HG02623 (cell line): Measurements from ENCODE around the gene ARL6IP4.

Source experiments
- ATAC-seq: cut with Tn5 transposase; IDR thresholded peaks from one replicate; pipeline ENCODE4 v1.9.1; 2021; ENCODE audit warnings: moderate library complexity; ENCODE audit not compliant: unreplicated experiment

ARL6IP4 gene

DNA sequence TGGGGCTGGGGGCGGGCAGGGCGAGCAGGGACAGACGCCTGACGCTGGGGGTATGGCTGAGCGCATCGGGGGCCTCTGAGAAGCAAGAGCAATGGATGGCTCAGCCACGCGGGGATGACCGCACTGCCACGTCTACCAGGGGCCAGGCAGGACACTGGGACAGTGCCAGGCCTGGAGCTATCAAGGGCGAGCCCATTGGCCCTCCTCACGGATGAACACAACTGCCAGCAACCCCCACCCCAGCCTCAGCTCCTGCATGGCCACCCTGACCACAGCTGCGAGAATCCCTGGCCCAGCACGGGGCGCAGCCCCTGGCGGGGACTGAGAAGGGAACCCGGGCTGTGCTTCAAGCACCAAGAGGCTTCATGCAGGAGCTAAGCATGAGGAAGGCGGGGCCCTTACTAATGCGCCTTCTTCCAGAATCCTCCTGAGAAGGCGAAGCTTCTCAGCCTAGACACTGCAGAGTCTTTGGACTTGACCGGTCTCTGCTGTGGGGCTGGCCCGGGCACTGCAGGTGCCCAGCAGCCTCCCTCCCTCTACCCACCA is 9.5 kb downstream of the ARL6IP4 start:
- no peak for ATAC-seq

GRCh38 chr12:122990561-122990960 is 10.1 kb downstream of the ARL6IP4 start:
- no peak for ATAC-seq

DNA sequence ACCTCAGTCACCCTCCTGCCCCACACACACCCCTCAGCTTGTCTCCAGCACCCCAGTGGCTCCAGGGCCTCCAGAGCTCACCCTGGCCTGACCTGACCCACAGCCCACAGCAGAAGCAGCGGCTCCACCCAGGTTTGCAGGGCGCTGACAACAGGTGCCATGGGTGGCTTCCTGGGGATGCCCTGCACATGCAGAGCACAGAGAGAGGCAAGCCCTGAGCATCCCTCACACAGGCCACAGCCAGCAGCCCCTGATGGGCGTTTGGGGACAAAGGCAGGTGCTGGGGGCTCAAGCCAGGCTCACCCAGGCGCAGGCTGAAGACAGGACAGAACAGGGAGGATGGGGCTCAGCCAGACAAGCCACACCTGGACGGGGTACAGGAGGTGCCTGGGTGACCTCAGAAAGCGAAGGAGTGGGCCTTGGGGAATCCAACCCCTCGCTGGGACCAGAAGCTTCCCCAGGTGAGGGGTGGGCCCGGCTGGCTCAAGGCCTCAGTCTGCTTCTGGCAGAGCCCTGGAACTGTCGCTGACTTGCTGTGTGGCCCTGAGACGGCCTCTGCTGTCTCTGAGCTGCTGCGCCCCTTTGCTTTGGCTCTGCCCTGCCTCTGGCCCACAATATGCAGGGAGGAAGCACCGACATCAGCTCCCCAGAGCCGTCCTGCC is 10.6 kb downstream of the ARL6IP4 start:
- no peak for ATAC-seq

GRCh38 chr12:122991623-122992275 is 11.3 kb downstream of the ARL6IP4 start:
- no peak for ATAC-seq

DNA sequence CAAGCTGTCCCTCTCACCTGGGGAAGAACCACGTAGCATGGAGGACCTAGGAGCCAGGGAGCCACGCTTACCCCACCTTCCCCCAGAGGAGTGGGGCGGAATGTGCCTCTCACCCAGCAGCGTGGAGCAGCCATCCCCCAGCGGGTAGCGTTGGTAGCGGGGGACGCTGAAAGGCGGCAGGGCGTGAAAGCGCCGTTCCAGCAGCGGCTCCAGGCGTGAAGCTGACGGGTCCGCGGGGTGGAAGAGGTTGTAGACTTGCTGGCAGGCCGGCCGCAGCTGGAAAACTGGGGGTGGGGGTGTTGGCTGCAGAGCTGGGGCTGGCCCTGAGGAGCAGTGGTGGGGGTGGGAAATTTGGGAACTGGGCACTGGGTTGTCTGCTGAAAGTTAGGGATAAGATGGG is 11.9 kb downstream of the ARL6IP4 start:
- no peak for ATAC-seq

- no peak for ATAC-seq
These were observed 13.7 kb downstream of the ARL6IP4 start for GRCh38 chr12:122994140-122994675.

GRCh38 chr12:122994781-122995502 is 14.5 kb downstream of the ARL6IP4 start:
- no peak for ATAC-seq

- no peak for ATAC-seq
These were observed 15.2 kb downstream of the ARL6IP4 start for GRCh38 chr12:122995503-122996187.

GRCh38 chr12:122996188-122996601 is 15.7 kb downstream of the ARL6IP4 start:
- ATAC-seq: no peak

- no peak for ATAC-seq
These were observed 16.3 kb downstream of the ARL6IP4 start for GRCh38 chr12:122996621-122997342.

DNA sequence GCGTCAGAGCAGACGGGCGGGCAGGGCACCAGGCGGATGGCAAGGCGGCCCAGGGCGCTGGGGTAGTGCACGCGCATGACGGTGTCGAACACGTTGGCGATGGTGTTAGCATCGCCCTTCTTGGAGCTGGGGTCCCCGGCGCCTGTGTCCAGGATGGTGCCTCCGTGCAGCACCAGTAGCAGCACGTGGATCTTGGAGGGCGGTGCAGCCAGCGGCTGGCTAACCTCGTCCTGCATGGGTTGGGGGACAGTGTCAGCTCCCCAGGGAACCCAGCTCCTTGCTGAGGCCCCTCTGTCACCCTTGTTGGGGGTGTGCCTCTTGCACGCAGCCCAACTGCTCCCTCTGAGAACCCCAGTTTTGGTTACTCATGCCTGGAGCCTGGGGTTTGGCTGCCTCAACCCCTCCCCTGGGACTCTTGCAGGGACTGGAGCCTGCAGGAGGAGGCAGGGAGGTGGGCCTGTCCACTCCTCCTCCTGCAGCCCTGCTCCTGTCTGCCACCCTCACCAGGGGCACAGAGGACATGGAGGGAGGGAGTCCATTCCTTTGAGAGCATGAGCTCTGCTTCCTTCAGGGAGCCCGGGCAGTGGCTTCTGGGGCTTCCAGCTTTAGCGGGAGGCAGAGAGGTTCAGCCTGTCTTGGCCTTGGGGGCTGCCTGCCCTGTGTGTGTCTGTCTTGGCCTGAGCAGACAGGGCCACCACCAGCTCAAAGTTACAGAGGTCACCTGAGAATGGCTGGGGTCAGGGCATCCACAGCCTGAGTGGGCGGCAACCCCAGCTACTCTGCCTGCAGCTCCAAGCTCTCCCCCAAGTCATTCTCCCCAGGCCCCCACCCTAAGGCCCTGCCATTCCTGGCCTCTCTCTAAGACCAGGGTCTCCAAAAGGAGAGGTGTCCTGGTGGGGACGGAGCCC is 17.1 kb downstream of the ARL6IP4 start:
- ATAC-seq: no peak

DNA sequence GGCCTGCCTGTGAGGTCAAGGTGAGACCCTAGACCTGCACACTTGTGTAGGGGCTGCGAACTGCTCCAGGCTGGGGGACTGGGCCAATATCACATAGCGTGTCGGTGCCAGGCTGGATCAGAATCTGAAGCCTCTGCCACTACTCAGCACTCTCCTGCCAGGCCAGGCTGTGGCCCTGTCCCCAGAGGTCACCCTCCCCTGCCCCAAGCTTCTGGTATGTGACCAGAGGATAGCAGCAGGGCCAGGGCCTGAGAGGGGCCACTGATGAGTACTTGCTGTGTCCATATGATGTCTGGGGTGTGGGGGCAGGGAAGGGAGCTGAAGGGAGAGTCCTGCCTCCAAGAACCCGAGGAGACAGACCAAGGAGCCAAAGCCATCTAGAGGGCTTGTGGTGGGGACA is 17.8 kb downstream of the ARL6IP4 start:
- no peak for ATAC-seq

- ATAC-seq: no peak
These were observed 18.9 kb downstream of the ARL6IP4 start for GRCh38 chr12:122999196-122999946.

DNA sequence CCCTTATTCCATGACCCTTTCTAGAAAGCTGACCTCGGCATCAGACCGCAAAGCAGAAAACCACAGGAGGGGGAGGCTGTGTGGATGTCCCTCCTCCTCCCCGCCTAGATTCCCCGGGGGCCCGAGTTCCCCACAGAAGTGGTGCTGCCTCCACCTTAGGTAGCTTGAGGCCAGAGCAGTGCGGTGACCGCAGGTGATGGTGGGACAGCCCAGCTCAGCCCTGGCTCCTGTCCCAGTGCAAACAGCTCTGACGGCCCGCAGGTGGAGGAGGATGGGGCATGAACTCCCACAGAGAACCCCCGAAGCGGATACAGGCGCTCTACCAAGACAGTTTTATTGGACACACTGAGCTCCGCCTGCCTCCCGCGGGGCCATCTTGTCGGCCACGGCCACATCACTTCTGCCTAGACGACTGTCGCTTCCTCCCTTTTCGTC is 19.5 kb downstream of the ARL6IP4 start:
- ATAC-seq: no peak

DNA sequence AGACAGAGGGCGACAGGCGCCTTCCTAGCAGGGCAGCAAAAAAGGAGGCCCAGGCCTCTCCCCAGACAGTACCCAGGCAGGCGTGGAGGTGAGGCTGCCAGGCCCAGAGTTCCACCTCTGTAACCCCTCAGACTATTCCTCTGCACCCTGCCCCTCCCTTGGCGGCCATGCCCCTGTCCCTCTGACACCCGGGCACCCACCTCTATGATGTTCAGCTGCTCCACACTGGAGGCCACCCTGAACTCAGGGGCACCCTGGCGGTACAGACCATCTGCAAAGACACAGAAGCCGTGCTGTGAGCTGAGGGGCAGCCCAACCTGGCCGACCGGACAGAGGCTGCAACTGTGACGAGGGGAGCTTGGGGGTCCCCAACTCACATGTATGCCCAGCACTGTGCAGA is 20.1 kb downstream of the ARL6IP4 start:
- ATAC-seq: no peak

GRCh38 chr12:123001464-123001863 is 21.0 kb downstream of the ARL6IP4 start:
- ATAC-seq: no peak

DNA sequence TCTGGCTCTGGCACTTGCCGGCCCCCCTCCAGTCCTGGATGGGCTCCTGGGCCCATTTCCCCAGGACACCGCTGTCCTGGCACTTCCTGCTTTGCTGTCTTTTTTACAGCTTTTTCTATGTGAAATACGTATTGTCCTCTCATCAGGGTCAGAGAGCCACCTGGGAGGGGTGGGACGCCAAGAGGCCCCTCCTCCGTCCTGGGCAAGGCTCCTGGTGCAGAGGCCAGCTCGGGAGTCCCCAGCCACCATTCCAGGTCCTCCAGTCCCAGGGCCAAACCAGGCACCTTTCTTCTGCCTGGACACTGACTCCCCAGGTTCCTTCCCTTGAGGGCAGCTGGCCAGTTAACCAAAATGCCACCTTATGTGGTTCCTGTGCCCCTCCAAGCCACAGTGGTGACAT is 22.8 kb downstream of the ARL6IP4 start:
- ATAC-seq: no peak

DNA sequence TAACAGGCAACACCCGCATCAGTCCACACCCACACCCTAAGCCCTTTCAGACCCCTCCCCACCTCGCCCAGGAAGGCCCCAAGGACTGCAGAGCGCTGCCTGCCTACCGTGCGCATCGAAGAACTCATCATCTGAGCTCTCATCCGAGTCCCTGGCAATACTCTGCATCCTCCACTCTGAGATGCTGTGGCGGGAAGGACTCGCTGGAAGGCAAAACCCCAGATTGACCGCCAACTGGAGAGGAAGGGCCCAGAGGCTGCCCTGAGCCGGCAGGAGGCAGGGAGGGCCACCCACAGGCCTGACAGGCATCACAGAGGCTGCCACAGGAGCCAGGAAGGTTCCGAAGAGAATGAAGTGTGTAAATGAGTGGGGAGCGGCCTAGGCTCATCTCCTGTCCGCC is 23.8 kb downstream of the ARL6IP4 start:
- ATAC-seq: no peak
